HepG2 (cell line): Measurements from ENCODE around the gene AXIN2. TPM values are rescaled to one million over a fixed set of nuclear protein-coding genes. Genes with fewer than 3 reads are reported as not detected.

Experiments
- ATAC-seq: fragments of 200-7000 bp; cut with Tn5 transposase; 3 replicates; pipeline ENCODE4 v1.9.1; 2020; ENCODE audit warnings: mild to moderate bottlenecking, moderate library complexity
- BruUV-seq: library from RNA; stranded (reverse); fragments of 400-500 nt; replicated peaks from 2 replicates; lab custom pipeline; 2021; lab: Mats Ljungman, UMichigan
- CTCF ChIA-PET: fragments of 300-600 bp; formaldehyde crosslinking; extraction: SDS; loops from one replicate; lab custom pipeline; 2021; ENCODE audit warnings: low total read pairs, inconsistent platforms, low intra/inter-chr PET ratio; lab: Yijun Ruan, JAX
- POLR2A ChIA-PET: fragments of 350-600 bp; sonication (Branson Sonifier 250); formaldehyde crosslinking; loops from one replicate; lab custom pipeline; 2020; ENCODE audit warnings: antibody characterized with exemption, inconsistent platforms; lab: Yijun Ruan, JAX
- DNase-seq: peaks from one replicate; pipeline ENCODE4 v3.0.0-alpha.2; 2015; ENCODE audit warnings: low spot score
- FAIRE-seq: peaks from 3 replicates; lab custom pipeline; 2011; peaks lifted over from hg19 to GRCh38; lab: Jason Lieb, UNC
- H2AFZ ChIP-seq: one replicate; pipeline ENCODE4 v1.6.1; 2011; ENCODE audit warnings: low read length, inconsistent platforms
- H3K27ac ChIP-seq: fragments of 300-600 bp; 3 replicates; pipeline ENCODE4 v1.8.0; 2011; ENCODE audit warnings: mixed run types, mild to moderate bottlenecking, mixed read lengths, low read length, inconsistent platforms; ENCODE audit not compliant: insufficient read depth; ENCODE audit errors: extremely low read length
- H3K27me3 ChIP-seq, 2 experiments: fragments of 200-600 bp in 1 of 2; 2 replicates in 1 of 2; 3 replicates in 1 of 2; pipeline versions ENCODE4 v1.6.0 to v1.8.0; 2011; ENCODE audit warnings: low read length in 2 of 2, mild to moderate bottlenecking in 2 of 2, moderate library complexity in 2 of 2, inconsistent platforms in 1 of 2; ENCODE audit not compliant: insufficient read depth in 2 of 2, control insufficient read depth in 1 of 2
- H3K36me3 ChIP-seq, 2 experiments: fragments of 200-600 bp in 1 of 2; replicated peaks in 1 of 2; 2 replicates in 1 of 2; 3 replicates in 1 of 2; pipeline versions ENCODE4 v1.5.1 to v1.8.0; 2011; ENCODE audit warnings: low read length in 2 of 2, inconsistent platforms in 1 of 2; ENCODE audit not compliant: insufficient read depth in 2 of 2, control insufficient read depth in 1 of 2
- H3K4me1 ChIP-seq: 2 replicates; pipeline ENCODE4 v1.5.1; 2012; ENCODE audit warnings: low read length, inconsistent platforms; ENCODE audit not compliant: insufficient read depth
- H3K4me2 ChIP-seq: 2 replicates; pipeline ENCODE4 v1.6.0; 2011; ENCODE audit warnings: low read depth, low read length, inconsistent platforms
- H3K4me3 ChIP-seq, 3 experiments: fragments of 200-600 bp in 1 of 3; sonication (generic), shearing (Covaris generic) in 1 of 3; replicated peaks in 1 of 3; 2 replicates each; pipeline ENCODE4 v1.5.1; 2011 to 2016; ENCODE audit warnings: low read length in 3 of 3, inconsistent platforms in 2 of 3, low read depth in 2 of 3, mild to moderate bottlenecking in 2 of 3, control low read depth in 1 of 3, mixed read lengths in 1 of 3; ENCODE audit not compliant: insufficient read depth in 1 of 3
- H3K79me2 ChIP-seq: one replicate; pipeline ENCODE4 v1.6.1; 2011; ENCODE audit warnings: low read length, inconsistent platforms; ENCODE audit not compliant: insufficient read depth
- H3K9ac ChIP-seq: 2 replicates; pipeline ENCODE4 v1.6.0; 2011; ENCODE audit warnings: mild to moderate bottlenecking, low read depth, low read length, inconsistent platforms; ENCODE audit not compliant: insufficient read depth
- H3K9me3 ChIP-seq: 2 replicates; pipeline ENCODE4 v1.5.1; 2012; ENCODE audit warnings: mild to moderate bottlenecking, low read length
- H4K20me1 ChIP-seq: 2 replicates; pipeline ENCODE4 v1.6.0; 2011; ENCODE audit warnings: inconsistent platforms, mild to moderate bottlenecking, low read length, moderate library complexity; ENCODE audit not compliant: insufficient read depth
- CEBPZ ChIP-seq: IDR thresholded peaks from 2 replicates; pipeline ENCODE4 v1.6.1; 2012; ENCODE audit warnings: low read length, improper control_type of control experiment
- DNMT3B ChIP-seq: conservative IDR thresholded peaks from 2 replicates; pipeline ENCODE4 v1.6.1; 2016; ENCODE audit warnings: missing biosample characterization, control low read depth
- DZIP1 ChIP-seq: sonication (generic); formaldehyde crosslinking; IDR thresholded peaks from 2 replicates; pipeline ENCODE4 v1.5.0; 2020; ENCODE audit warnings: mild to moderate bottlenecking, missing genetic modification reagents
- ELF4 ChIP-seq: sonication (generic); formaldehyde crosslinking; IDR thresholded peaks from 2 replicates; pipeline ENCODE4 v1.5.0; 2020; ENCODE audit warnings: missing genetic modification reagents, mild to moderate bottlenecking, moderate library complexity, borderline replicate concordance
- GATA4 ChIP-seq: sonication (generic); IDR thresholded peaks from 2 replicates; pipeline ENCODE4 v1.6.1; 2016; ENCODE audit warnings: antibody characterized with exemption, low read depth, borderline replicate concordance
- RBM39 ChIP-seq: fragments of 200-400 bp; formaldehyde crosslinking; IDR thresholded peaks from one replicate; pipeline ENCODE4 v1.6.1; 2018; ENCODE audit warnings: antibody characterized with exemption, mild to moderate bottlenecking, low read depth, low read length; ENCODE audit not compliant: poor library complexity, severe bottlenecking
- SP5 ChIP-seq: IDR thresholded peaks from 2 replicates; pipeline ENCODE4 v1.6.1; 2016; ENCODE audit warnings: low read depth, borderline replicate concordance
- THYN1 ChIP-seq: sonication (generic); formaldehyde crosslinking; IDR thresholded peaks from 2 replicates; pipeline ENCODE4 v1.8.1; 2023; ENCODE audit warnings: low read depth, mild to moderate bottlenecking, moderate library complexity, missing genetic modification reagents, borderline replicate concordance
- ZBTB44 ChIP-seq: sonication (generic); formaldehyde crosslinking; IDR thresholded peaks from 2 replicates; pipeline ENCODE4 v1.4.0; 2020; ENCODE audit warnings: missing genetic modification reagents
- ZNF30 ChIP-seq: sonication (generic); formaldehyde crosslinking; IDR thresholded peaks from 2 replicates; pipeline ENCODE4 v1.5.0; 2020; ENCODE audit warnings: mild to moderate bottlenecking, missing genetic modification reagents
- ZNF383 ChIP-seq: sonication (generic); formaldehyde crosslinking; IDR thresholded peaks from 2 replicates; pipeline ENCODE4 v1.4.0; 2020; ENCODE audit warnings: missing genetic modification reagents, mild to moderate bottlenecking, borderline replicate concordance
- WGBS: methylation state at CpG from one replicate; pipeline ENCODE4 v1.1.6; 2017; ENCODE audit warnings: low lambda C conversion rate; 5-methylcytosine and 5-hydroxymethylcytosine counted together
- in situ Hi-C: cut with HindIII; loops from 2 replicates; pipeline ENCODE4 v1.10.0; 2017; ENCODE audit warnings: low pct_unique_long_range_greater_than_20kb; ENCODE audit not compliant: extremely low pct_ligation_motif_present
- intact Hi-C: fragments of 100-400 bp; cut with micrococcal nuclease; formaldehyde crosslinking; loops from one replicate; pipeline ENCODE4 v1.10.0; 2022; ENCODE audit not compliant: unreplicated experiment
- polyA plus RNA-seq, 8 experiments: library from polyadenylated mRNA; depleted of rRNA in 3 of 8; stranded (reverse) in 7 of 8; unstranded in 1 of 8; fragments of >200 nt; fragmentation: Illumina TruSeq in 4 of 8; extraction: Trizol in 4 of 8; gene quantifications; 2 replicates each; pipeline versions ENCODE4 v1.2.1 to v1.2.3, GENCODE V29; 2011 to 2016; ENCODE audit warnings: low read depth in 4 of 8, missing spikeins in 1 of 8, mixed read lengths in 1 of 8; ENCODE audit not compliant: insufficient read depth in 1 of 8
- total RNA-seq, 5 experiments: library from RNA; depleted of rRNA; stranded (reverse); fragments of >200 nt; fragmentation: Illumina TruSeq; extraction: Trizol; gene quantifications; 2 replicates each; pipeline ENCODE4 v1.2.3, GENCODE V29; 2016; ENCODE audit warnings: low read depth in 1 of 5
- TF ChIP-seq, protein P1 (sequence below): sonication (generic); formaldehyde crosslinking; IDR thresholded peaks from 2 replicates; pipeline ENCODE4 v1.4.0; 2020; ENCODE audit warnings: missing genetic modification reagents
- TF ChIP-seq, protein P2 (sequence below): sonication (generic); formaldehyde crosslinking; IDR thresholded peaks from 2 replicates; pipeline ENCODE4 v1.5.0; 2020; ENCODE audit warnings: mild to moderate bottlenecking, missing genetic modification reagents

AXIN2 gene
- total and polyA plus RNA-seq, 2 of the 13 experiments (the other 11 are each of a cell fraction or from before 2014, with no cell fraction given) = 58.6 to 63.4 TPM

DNA sequence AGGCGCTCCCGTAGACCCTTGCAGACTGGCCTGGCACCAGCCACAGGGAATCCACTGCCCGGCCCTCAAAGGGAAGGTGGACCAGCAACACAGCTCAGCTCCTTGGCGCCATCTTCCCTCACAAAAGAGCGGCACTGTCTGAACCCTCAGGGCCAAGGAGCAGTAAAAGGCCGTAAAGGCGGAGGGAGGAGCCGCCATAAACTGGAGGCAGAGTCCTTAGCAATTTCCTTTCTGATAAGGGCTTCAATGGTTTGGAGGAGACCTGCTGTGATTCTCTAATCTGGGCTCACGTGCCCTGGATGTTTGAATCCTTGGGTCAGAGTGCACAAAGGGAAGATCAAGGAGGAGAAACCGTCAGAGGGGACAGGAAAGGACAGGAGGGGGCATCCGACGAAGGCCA is 15.5 kb upstream of the AXIN2 start:
- intact Hi-C loops = no loop called here
- ATAC-seq = no peak
- no peak overlapping the region for H3K4me3 ChIP-seq
- no peak overlapping the region for H3K27ac ChIP-seq
- POLR2A ChIA-PET = no interaction called here
- FAIRE-seq = no peak
- peaks cover 20% of the 10 kb centered on the region for H3K4me1 ChIP-seq
- no peak overlapping the region for H2AFZ ChIP-seq
- no peaks in the 10 kb centered on the region for H3K27me3 ChIP-seq
- no peak overlapping the region for H3K4me2 ChIP-seq
- no peak overlapping the region for H3K9ac ChIP-seq
- H3K36me3 ChIP-seq = no peaks in the 10 kb centered on the region
- no peak for DNase-seq
- in situ Hi-C loops = no loop called here
- BruUV-seq = no TSS peak
- H4K20me1 ChIP-seq = no peaks in the 10 kb centered on the region
- no peaks in the 10 kb centered on the region for H3K79me2 ChIP-seq
- no peaks in the 10 kb centered on the region for H3K9me3 ChIP-seq
- CTCF ChIA-PET = no interaction called here
- 78% methylated on average over 11 of the region's 12 CpGs for WGBS
- no peak for TF ChIP-seq ZBTB44
- TF ChIP-seq CEBPZ = no peak
- no peak for TF ChIP-seq DNMT3B (CRISPR knock-in tag)
- TF ChIP-seq, protein P1, sequence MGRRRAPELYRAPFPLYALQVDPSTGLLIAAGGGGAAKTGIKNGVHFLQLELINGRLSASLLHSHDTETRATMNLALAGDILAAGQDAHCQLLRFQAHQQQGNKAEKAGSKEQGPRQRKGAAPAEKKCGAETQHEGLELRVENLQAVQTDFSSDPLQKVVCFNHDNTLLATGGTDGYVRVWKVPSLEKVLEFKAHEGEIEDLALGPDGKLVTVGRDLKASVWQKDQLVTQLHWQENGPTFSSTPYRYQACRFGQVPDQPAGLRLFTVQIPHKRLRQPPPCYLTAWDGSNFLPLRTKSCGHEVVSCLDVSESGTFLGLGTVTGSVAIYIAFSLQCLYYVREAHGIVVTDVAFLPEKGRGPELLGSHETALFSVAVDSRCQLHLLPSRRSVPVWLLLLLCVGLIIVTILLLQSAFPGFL (CRISPR knock-in tag) = no peak
- TF ChIP-seq RBM39 = no peak
- TF ChIP-seq ZNF383 (CRISPR knock-in tag) = no peak
- TF ChIP-seq DZIP1 = no peak
- TF ChIP-seq SP5 (CRISPR knock-in tag) = no peak
- no peak for TF ChIP-seq THYN1 (CRISPR knock-in tag)
- no peak for TF ChIP-seq ELF4
- TF ChIP-seq, protein P2, sequence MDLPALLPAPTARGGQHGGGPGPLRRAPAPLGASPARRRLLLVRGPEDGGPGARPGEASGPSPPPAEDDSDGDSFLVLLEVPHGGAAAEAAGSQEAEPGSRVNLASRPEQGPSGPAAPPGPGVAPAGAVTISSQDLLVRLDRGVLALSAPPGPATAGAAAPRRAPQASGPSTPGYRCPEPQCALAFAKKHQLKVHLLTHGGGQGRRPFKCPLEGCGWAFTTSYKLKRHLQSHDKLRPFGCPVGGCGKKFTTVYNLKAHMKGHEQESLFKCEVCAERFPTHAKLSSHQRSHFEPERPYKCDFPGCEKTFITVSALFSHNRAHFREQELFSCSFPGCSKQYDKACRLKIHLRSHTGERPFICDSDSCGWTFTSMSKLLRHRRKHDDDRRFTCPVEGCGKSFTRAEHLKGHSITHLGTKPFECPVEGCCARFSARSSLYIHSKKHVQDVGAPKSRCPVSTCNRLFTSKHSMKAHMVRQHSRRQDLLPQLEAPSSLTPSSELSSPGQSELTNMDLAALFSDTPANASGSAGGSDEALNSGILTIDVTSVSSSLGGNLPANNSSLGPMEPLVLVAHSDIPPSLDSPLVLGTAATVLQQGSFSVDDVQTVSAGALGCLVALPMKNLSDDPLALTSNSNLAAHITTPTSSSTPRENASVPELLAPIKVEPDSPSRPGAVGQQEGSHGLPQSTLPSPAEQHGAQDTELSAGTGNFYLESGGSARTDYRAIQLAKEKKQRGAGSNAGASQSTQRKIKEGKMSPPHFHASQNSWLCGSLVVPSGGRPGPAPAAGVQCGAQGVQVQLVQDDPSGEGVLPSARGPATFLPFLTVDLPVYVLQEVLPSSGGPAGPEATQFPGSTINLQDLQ (CRISPR knock-in tag) = no peak
- no peak for TF ChIP-seq ZNF30 (CRISPR knock-in tag)
- TF ChIP-seq GATA4 = no peak
